GM12891 (cell line): ENCODE results near the gene BATF2.

Experiments used
- POLR2A ChIP-seq: IDR thresholded peaks from 2 replicates; pipeline ENCODE4 v1.6.1; 2011; ENCODE audit warnings: low read depth, low read length, control low read depth
- POLR2AphosphoS5 ChIP-seq: IDR thresholded peaks from 2 replicates; pipeline ENCODE4 v1.6.1; 2011; ENCODE audit warnings: low read depth, low read length, control low read depth
- TAF1 ChIP-seq: IDR thresholded peaks from 2 replicates; pipeline ENCODE4 v1.6.1; 2011; ENCODE audit warnings: low read depth, low read length, control low read depth

DNA sequence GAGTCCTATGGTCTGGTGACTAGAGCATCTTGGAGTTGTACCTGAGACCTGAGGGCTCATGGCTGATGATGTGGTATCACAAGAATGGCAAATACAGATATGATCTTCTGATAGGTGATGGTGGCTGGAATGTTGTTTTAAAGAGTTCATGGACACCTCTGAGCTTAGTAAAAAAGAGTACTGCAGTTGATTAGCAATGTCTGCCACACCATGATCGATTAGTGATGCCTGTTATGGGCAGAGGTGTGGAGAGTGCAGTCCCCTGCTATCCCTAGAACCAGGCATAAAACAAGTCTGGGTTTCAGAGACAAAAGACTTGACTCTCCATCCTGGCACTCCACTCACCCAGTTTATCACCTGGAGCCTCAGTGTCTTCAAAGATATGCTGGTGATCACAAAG, 1.4 kb upstream of the BATF2 start:
- TF ChIP-seq POLR2A, result no peak
- no peak for TF ChIP-seq POLR2AphosphoS5
- TF ChIP-seq TAF1, result no peak
